Activated T-helper 1 cell treated with anti-CD3 and anti-CD28 coated beads, Interleukin-12 subunit alpha, Interleukin-12 subunit beta, Interleukin-2, Interleukin-4 antibody, amounts not matched to agents 30 ng/mL and 10 ng/mL and 1 ng/mL, durations not matched to agents 14 hours and 24 hours and 36 hours (primary cell): ENCODE data around the gene TAC3. TPM values are rescaled to one million over a fixed set of nuclear protein-coding genes. Genes with fewer than 3 reads are reported as not detected.
"Not testable (repeated sequence)": the region's sequence is repeated elsewhere in the genome, so short reads cannot be mapped to it uniquely, and the experiment has no call there.

Experiments
- DNase-seq: peaks from one replicate; pipeline ENCODE4 v3.0.0; 2021; ENCODE audit warnings: low spot score
- H3K27ac Mint-ChIP-seq: one replicate; pipeline ENCODE4 v1.8.0; 2021; ENCODE audit warnings: mild to moderate bottlenecking, mixed read lengths
- H3K27me3 Mint-ChIP-seq: one replicate; pipeline ENCODE4 v1.8.0; 2022; ENCODE audit warnings: mild to moderate bottlenecking, moderate library complexity, mixed read lengths; ENCODE audit not compliant: insufficient read depth
- H3K36me3 Mint-ChIP-seq: one replicate; pipeline ENCODE4 v1.8.0; 2021; ENCODE audit warnings: low read depth, mixed read lengths
- H3K4me1 Mint-ChIP-seq: one replicate; pipeline ENCODE4 v1.8.0; 2021; ENCODE audit warnings: low read depth, mixed read lengths
- H3K4me3 Mint-ChIP-seq: one replicate; pipeline ENCODE4 v1.8.0; 2021; ENCODE audit warnings: mild to moderate bottlenecking, moderate library complexity, mixed read lengths
- H3K9me3 Mint-ChIP-seq: one replicate; pipeline ENCODE4 v1.8.0; 2021; ENCODE audit warnings: mixed read lengths
- intact Hi-C: fragments of 100-400 bp; cut with micrococcal nuclease; formaldehyde crosslinking; loops from one replicate; pipeline ENCODE4 v1.15.1; 2024
- total RNA-seq: library from RNA; stranded (reverse); gene quantifications from 2 replicates; pipeline ENCODE4 v1.2.3, GENCODE V29; 2022

TAC3 gene
- total RNA-seq, 1 donor from 2014 or later = 0.34 TPM

- peaks cover 13% of the 10 kb centered on the region for H3K4me1 Mint-ChIP-seq
- no peak for DNase-seq
- intact Hi-C loops = no loop called here
- H3K9me3 Mint-ChIP-seq = no peaks in the 10 kb centered on the region
- peaks cover 3% of the 10 kb centered on the region for H3K27me3 Mint-ChIP-seq
- no peak overlapping the region for H3K4me3 Mint-ChIP-seq
- H3K36me3 Mint-ChIP-seq = no peaks in the 10 kb centered on the region
- no peak overlapping the region for H3K27ac Mint-ChIP-seq
Observed at GRCh38 chr12:56983386-56983785, 32.9 kb downstream of the TAC3 start.

DNA sequence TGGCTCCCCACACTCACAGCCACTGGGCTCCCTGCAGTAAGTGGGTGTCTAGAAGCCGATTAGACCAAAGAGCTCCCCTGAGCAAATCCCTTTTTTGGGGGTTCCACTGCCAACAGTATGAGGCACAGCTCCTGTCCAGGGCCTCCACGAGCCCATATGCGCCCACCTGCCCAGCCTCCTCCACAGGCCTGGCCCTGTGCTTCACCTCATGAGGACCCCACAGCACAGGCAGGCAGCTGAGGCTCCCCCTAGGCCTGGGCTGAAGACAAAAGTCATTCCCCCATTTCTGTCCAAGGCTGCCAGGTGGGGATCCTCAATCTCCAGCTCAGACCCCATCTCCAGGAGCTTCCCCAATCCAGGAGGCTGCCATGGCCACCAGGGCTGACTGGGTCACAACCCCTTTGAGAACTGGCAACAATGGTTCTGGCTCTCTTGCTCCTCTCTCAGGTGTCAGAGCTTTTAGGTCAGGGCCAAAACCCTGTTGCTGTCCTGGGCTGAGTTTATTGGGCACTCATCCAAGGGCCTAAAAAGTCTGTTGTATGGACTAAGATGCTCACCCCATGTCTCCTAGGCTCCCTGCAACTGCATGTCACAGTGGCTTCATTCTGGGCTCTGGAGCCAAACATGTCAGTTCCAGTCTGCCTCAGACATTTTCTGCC is 33.6 kb downstream of the TAC3 start:
- H3K9me3 Mint-ChIP-seq, H3K27ac Mint-ChIP-seq, H3K27me3 Mint-ChIP-seq, H3K36me3 Mint-ChIP-seq, intact Hi-C loops, DNase-seq, H3K4me1 Mint-ChIP-seq, H3K4me3 Mint-ChIP-seq: not testable (repeated sequence)

DNA sequence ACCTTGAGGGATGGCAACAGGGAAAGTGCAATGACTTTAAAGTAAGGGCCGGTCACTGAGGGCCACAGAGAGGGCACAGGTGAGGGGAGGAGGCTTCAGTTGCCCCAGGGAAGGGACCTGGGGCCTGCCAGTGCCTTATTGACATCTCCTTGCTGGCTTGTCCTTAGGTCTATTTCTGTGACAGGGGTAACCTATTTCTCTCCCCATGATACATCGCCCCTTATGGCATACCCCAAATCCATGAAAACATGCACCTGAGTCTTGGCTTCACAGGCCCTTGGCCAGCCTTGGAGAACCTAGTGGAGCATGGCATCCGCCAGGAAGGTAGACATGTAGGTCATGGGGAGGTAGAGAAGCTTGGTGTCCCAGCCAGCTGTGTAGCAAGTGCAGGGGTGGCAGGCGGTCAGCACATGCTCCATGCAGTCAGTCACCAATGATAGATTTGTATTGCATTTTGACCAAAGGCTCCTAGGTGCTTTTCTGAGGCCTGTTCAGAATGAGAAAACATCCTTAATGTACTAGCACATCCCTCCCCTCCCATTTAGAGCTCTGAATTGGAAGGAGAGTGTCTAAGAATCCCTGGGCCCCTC is 35.3 kb downstream of the TAC3 start:
- Mint-ChIP-seq H3K27ac (no peak overlapping the region), H3K27me3 (no peaks in the 10 kb centered on the region), H3K4me1 (no peaks in the 10 kb centered on the region), H3K9me3 (peaks cover 4% of the 10 kb centered on the region), H3K4me3 (no peak overlapping the region), H3K36me3 (no peaks in the 10 kb centered on the region)
- intact Hi-C loops = no loop called here
- DNase-seq = no peak

- Mint-ChIP-seq H3K27me3 (peaks cover under 1% of the 10 kb centered on the region), H3K4me1 (no peaks in the 10 kb centered on the region), H3K27ac (no peak overlapping the region), H3K4me3 (no peak overlapping the region), H3K36me3 (no peaks in the 10 kb centered on the region), H3K9me3 (peaks cover 4% of the 10 kb centered on the region)
- intact Hi-C loops = no loop called here
- no peak for DNase-seq
Observed at GRCh38 chr12:56980268-56980667, 36.1 kb downstream of the TAC3 start.

GRCh38 chr12:56979628-56980027 is 36.7 kb downstream of the TAC3 start:
- H3K27ac Mint-ChIP-seq = no peak overlapping the region
- intact Hi-C loops = no loop called here
- H3K4me3 Mint-ChIP-seq = no peak overlapping the region
- DNase-seq = no peak
- no peaks in the 10 kb centered on the region for H3K36me3 Mint-ChIP-seq
- H3K4me1 Mint-ChIP-seq = no peaks in the 10 kb centered on the region
- H3K27me3 Mint-ChIP-seq = peaks cover 2% of the 10 kb centered on the region
- H3K9me3 Mint-ChIP-seq = peaks cover 4% of the 10 kb centered on the region

GRCh38 chr12:56978397-56979138 is 37.8 kb downstream of the TAC3 start:
- no peaks in the 10 kb centered on the region for H3K4me1 Mint-ChIP-seq
- H3K27ac Mint-ChIP-seq = no peak overlapping the region
- intact Hi-C loops = no loop called here
- no peak for DNase-seq
- H3K36me3 Mint-ChIP-seq = no peaks in the 10 kb centered on the region
- H3K9me3 Mint-ChIP-seq = peaks cover 4% of the 10 kb centered on the region
- peaks cover 2% of the 10 kb centered on the region for H3K27me3 Mint-ChIP-seq
- H3K4me3 Mint-ChIP-seq = no peak overlapping the region

GRCh38 chr12:56977361-56977760 is 39.0 kb downstream of the TAC3 start:
- DNase-seq, H3K27ac Mint-ChIP-seq, H3K36me3 Mint-ChIP-seq, intact Hi-C loops, H3K4me3 Mint-ChIP-seq, H3K4me1 Mint-ChIP-seq, H3K9me3 Mint-ChIP-seq, H3K27me3 Mint-ChIP-seq: not testable (repeated sequence)

- H3K36me3 Mint-ChIP-seq, DNase-seq, H3K27ac Mint-ChIP-seq, H3K4me3 Mint-ChIP-seq, H3K27me3 Mint-ChIP-seq, intact Hi-C loops, H3K4me1 Mint-ChIP-seq, H3K9me3 Mint-ChIP-seq: not testable (repeated sequence)
Observed at GRCh38 chr12:56974224-56974623, 42.1 kb downstream of the TAC3 start.

DNA sequence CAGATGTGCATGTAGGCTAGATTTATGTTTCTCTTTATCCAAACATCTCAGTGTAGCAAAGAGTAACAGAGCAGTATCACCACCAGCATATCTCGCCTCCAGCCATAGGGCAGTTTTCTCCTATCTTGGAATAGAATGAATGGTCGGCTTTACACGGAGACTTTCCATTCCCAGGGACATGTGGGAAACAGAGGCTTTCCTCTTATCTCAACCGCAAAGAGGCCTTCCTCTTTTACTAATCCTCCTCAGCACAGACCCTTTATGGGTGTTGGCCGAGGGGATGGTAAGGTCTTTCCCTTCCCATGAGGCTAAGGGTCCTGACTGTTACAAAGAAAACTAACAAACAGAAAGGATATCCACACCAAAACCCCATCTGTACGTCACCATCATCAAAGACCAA is 47.4 kb downstream of the TAC3 start:
- intact Hi-C loops, H3K4me1 Mint-ChIP-seq, H3K36me3 Mint-ChIP-seq, H3K9me3 Mint-ChIP-seq, H3K4me3 Mint-ChIP-seq, H3K27me3 Mint-ChIP-seq, H3K27ac Mint-ChIP-seq, DNase-seq: not testable (repeated sequence)

DNA sequence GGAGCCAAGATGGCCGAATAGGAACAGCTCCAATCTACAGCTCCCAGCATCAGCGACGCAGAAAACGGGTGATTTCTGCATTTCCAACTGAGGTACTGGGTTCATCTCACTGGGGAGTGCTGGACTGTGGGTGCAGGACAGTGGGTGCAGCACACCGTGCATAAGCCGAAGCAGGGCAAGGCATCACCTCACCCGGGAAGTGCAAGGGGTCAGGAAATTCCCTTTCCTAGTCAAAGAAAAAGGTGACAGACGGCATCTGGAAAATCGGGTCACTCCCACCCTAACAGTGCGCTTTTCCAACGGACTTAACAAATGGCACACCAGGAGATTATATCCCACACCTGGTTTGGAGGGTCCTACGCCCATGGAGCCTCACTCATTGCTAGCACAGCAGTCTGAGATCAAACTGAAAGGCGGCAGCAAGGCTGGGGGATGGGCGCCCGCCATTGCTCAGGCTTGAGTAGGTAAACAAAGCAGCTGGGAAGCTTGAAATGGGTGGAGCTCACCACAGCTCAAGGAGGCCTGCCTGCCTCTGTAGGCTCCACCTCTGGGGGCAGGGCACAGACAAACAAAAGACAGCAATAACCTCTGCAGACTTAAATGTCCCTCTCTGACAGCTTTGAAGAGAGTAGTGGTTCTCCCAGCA is 50.2 kb downstream of the TAC3 start:
- DNase-seq, H3K9me3 Mint-ChIP-seq, H3K27ac Mint-ChIP-seq, H3K36me3 Mint-ChIP-seq, H3K4me1 Mint-ChIP-seq, intact Hi-C loops, H3K27me3 Mint-ChIP-seq, H3K4me3 Mint-ChIP-seq: not testable (repeated sequence)

- H3K9me3 Mint-ChIP-seq, H3K27ac Mint-ChIP-seq, H3K36me3 Mint-ChIP-seq, H3K4me3 Mint-ChIP-seq, H3K4me1 Mint-ChIP-seq, intact Hi-C loops, DNase-seq: not testable (repeated sequence)
- peaks cover 11% of the 10 kb centered on the region for H3K27me3 Mint-ChIP-seq
Observed at GRCh38 chr12:56965124-56965523, 51.2 kb downstream of the TAC3 start.

DNA sequence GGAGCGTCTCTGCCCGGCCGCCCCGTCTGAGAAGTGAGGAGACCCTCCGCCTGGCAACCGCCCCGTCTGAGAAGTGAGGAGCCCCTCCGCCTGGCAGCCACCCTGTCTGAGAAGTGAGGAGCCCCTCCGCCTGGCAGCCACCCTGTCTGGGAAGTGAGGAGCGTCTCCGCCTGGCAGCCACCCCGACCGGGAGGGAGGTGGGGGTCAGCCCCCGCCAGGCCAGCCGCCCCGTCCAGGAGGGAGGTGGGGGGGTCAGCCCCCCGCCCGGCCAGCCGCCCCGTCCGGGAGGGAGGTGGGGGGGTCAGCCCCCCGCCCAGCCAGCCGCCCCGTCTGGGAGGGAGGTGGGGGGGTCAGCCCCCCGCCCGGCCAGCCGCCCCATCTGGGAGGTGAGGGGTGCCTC is 52.8 kb downstream of the TAC3 start:
- intact Hi-C loops, H3K9me3 Mint-ChIP-seq, H3K36me3 Mint-ChIP-seq, H3K27me3 Mint-ChIP-seq, H3K4me3 Mint-ChIP-seq, H3K27ac Mint-ChIP-seq, DNase-seq, H3K4me1 Mint-ChIP-seq: not testable (repeated sequence)

DNA sequence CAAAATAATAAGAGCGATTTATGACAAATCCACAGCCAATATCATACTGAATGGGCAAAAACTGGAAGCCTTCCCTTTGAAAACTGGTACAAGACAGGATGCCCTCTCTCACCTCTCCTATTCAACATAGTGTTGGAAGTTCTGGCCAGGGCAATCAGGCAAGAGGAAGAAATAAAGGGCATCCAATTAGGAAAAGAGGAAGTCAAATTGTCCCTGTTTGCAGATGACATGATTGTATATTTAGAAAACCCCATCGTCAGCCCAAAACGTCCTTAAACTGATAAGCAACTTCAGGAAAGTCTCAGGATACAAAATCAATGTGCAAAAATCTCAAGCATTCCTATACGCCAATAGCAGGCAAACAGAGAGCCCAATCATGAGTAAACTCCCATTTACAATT is 54.1 kb downstream of the TAC3 start:
- intact Hi-C loops, H3K27me3 Mint-ChIP-seq, H3K27ac Mint-ChIP-seq, H3K36me3 Mint-ChIP-seq, H3K9me3 Mint-ChIP-seq, H3K4me3 Mint-ChIP-seq, H3K4me1 Mint-ChIP-seq, DNase-seq: not testable (repeated sequence)
